GM12878 (cell line): ENCODE measurements around the gene YBX1.

Experiments
- CBFB ChIP-seq: IDR thresholded peaks from 2 replicates; pipeline ENCODE4 v1.6.1; 2016; ENCODE audit warnings: antibody characterized with exemption, low read depth
- CEBPB ChIP-seq, 2 experiments: fragments of 150-350 bp in 1 of 2; IDR thresholded peaks; 2 replicates each; pipeline ENCODE4 v1.6.1; 2012 to 2014; ENCODE audit warnings: low read depth in 2 of 2, low read length in 2 of 2, borderline replicate concordance in 1 of 2, inconsistent platforms in 1 of 2
- EP300 ChIP-seq, 2 experiments: fragments of 150-350 bp in 1 of 2; IDR thresholded peaks; 2 replicates each; pipeline ENCODE4 v1.6.1; 2011 to 2012; ENCODE audit warnings: low read depth in 2 of 2, low read length in 2 of 2, borderline replicate concordance in 1 of 2, improper control_type of control experiment in 1 of 2, inconsistent platforms in 1 of 2; ENCODE audit not compliant: control insufficient read depth in 1 of 2
- KDM1A ChIP-seq: fragments of 200-600 bp; sonication (generic); IDR thresholded peaks from 2 replicates; pipeline ENCODE4 v1.6.1; 2016; ENCODE audit warnings: borderline replicate concordance
- PML ChIP-seq: IDR thresholded peaks from 2 replicates; pipeline ENCODE4 v1.6.1; 2012; ENCODE audit warnings: low read length, inconsistent platforms
- POLR2A ChIP-seq: IDR thresholded peaks from 2 replicates; pipeline ENCODE4 v1.6.1; 2011; ENCODE audit warnings: low read depth, mild to moderate bottlenecking, low read length
- TCF7 ChIP-seq: IDR thresholded peaks from 2 replicates; pipeline ENCODE4 v1.6.1; 2014; ENCODE audit warnings: antibody characterized with exemption, borderline replicate concordance
- ZNF274 ChIP-seq: IDR thresholded peaks from one replicate; pipeline ENCODE4 v1.8.0; 2011; ENCODE audit not compliant: insufficient read length, insufficient read depth
- TF ChIP-seq, protein P1 (sequence below), 3 experiments: IDR thresholded peaks in 2 of 3; conservative IDR thresholded peaks in 1 of 3; 2 replicates each; pipeline ENCODE4 v1.5.1; 2011; ENCODE audit warnings: low read depth in 3 of 3, low read length in 3 of 3, mild to moderate bottlenecking in 3 of 3, control low read depth in 2 of 3, moderate library complexity in 2 of 3, inconsistent platforms in 1 of 3, mixed read lengths in 1 of 3; ENCODE audit not compliant: control insufficient read depth in 2 of 3, insufficient read depth in 1 of 3; ENCODE audit errors: extremely low read depth in 1 of 3
- TF ChIP-seq, protein P2 (sequence below): IDR thresholded peaks from 2 replicates; pipeline ENCODE4 v1.6.1; 2011; ENCODE audit warnings: low read depth, low read length, improper control_type of control experiment, borderline replicate concordance

DNA sequence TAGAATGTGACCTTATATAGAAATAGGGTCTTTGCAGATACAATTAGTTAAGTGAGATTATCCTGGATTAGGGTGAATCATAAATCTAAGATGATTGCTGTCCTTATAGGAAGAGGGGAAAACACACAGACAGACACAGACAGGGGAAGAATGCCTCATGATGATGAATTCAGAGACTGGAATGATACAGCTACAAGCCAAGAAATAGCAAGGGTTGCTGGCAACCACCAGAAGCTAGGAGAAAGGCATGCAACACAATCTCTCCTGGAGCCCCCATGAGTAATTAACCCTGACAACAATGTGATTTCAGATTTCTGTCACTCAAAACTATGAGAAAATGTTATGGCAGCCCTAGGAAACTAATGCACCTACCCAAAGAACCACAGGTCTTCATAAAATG lies 43.1 kb upstream of the YBX1 start:
- no peak for TF ChIP-seq PML
- no peak for TF ChIP-seq POLR2A
- TF ChIP-seq CBFB: no peak
- TF ChIP-seq KDM1A: no peak
- TF ChIP-seq ZNF274: no peak
- TF ChIP-seq, protein P1, sequence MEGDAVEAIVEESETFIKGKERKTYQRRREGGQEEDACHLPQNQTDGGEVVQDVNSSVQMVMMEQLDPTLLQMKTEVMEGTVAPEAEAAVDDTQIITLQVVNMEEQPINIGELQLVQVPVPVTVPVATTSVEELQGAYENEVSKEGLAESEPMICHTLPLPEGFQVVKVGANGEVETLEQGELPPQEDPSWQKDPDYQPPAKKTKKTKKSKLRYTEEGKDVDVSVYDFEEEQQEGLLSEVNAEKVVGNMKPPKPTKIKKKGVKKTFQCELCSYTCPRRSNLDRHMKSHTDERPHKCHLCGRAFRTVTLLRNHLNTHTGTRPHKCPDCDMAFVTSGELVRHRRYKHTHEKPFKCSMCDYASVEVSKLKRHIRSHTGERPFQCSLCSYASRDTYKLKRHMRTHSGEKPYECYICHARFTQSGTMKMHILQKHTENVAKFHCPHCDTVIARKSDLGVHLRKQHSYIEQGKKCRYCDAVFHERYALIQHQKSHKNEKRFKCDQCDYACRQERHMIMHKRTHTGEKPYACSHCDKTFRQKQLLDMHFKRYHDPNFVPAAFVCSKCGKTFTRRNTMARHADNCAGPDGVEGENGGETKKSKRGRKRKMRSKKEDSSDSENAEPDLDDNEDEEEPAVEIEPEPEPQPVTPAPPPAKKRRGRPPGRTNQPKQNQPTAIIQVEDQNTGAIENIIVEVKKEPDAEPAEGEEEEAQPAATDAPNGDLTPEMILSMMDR (IDR thresholded peaks at IDR 0.05 in 2 of 3, conservative IDR thresholded peaks at IDR 0.05 in 1 of 3; ENCODE audit: control insufficient read depth in 2 of 3, extremely low read depth in 1 of 3, insufficient read depth in 1 of 3, low read depth in 3 of 3, low read length in 3 of 3): no peak
- no peak for TF ChIP-seq TCF7
- TF ChIP-seq EP300 (IDR thresholded peaks at IDR 0.05; ENCODE audit: borderline replicate concordance in 1 of 2, control insufficient read depth in 1 of 2, low read depth in 2 of 2, low read length in 2 of 2): no peak
- no peak for TF ChIP-seq CEBPB (IDR thresholded peaks at IDR 0.05; ENCODE audit: borderline replicate concordance in 1 of 2, low read depth in 2 of 2, low read length in 2 of 2)
- TF ChIP-seq, protein P2, sequence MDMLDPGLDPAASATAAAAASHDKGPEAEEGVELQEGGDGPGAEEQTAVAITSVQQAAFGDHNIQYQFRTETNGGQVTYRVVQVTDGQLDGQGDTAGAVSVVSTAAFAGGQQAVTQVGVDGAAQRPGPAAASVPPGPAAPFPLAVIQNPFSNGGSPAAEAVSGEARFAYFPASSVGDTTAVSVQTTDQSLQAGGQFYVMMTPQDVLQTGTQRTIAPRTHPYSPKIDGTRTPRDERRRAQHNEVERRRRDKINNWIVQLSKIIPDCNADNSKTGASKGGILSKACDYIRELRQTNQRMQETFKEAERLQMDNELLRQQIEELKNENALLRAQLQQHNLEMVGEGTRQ: no peak
